ENCODE results near the gene UNC5C. TPM values are rescaled to one million over a fixed set of nuclear protein-coding genes. Genes with fewer than 3 reads are reported as not detected.

Gene UNC5C
- total and polyA plus RNA-seq, 10 of the 15 experiments (the other 5 are each of a cell fraction or from before 2014, with no cell fraction given): 0.02 to 2.0 (median 0.15) TPM; not detected in 1

GRCh38 chr4:95295157-95295556, 253.6 kb downstream of the UNC5C start:
- H2AFZ ChIP-seq (ENCODE audit: control insufficient read depth, low read depth, low read length): no peak overlapping the region
- FAIRE-seq (no peak), DNase-seq (ENCODE audit: low read depth, low spot score) (no peak), ATAC-seq (no peak)
- 0% methylated on average over 1 of the region's 1 CpG for WGBS (ENCODE audit: insufficient coverage, insufficient replicate concordance, low lambda C conversion rate, missing lambda C conversion rate)
- no peaks in the 10 kb centered on the region for H3K27me3 ChIP-seq (replicated peaks in 1 of 2; ENCODE audit: control insufficient read depth in 2 of 2, insufficient read depth in 2 of 2, low read length in 1 of 2)
- intact Hi-C loops (cut with micrococcal nuclease; ENCODE audit: unreplicated experiment): no loop called here
- in situ Hi-C loops (cut with MboI): no loop called here
- ChIA-PET POLR2A (no interaction called here), CTCF (no interaction called here), RAD21 (ENCODE audit: unreplicated experiment) (no interaction called here), SMC1A (ENCODE audit: uncharacterized antibody, unreplicated experiment) (no interaction called here)
- H3K27ac ChIP-seq (ENCODE audit: control insufficient read depth, insufficient read depth): no peak overlapping the region
- no peaks in the 10 kb centered on the region for H3K79me2 ChIP-seq (ENCODE audit: control insufficient read depth, insufficient read depth, low read length)
- no peak overlapping the region for H3K4me2 ChIP-seq (ENCODE audit: control insufficient read depth, insufficient read depth)
- H4K20me1 ChIP-seq (ENCODE audit: control insufficient read depth, insufficient read depth): no peaks in the 10 kb centered on the region
- H3K36me3 ChIP-seq (ENCODE audit: control insufficient read depth in 2 of 2, insufficient read depth in 2 of 2, low read length in 1 of 2): no peaks in the 10 kb centered on the region
- no peaks in the 10 kb centered on the region for H3K9me3 ChIP-seq (replicated peaks; ENCODE audit: control insufficient read depth, insufficient read depth, low read length)
- H3K4me3 ChIP-seq: no peak overlapping the region
- H3K4me1 ChIP-seq (ENCODE audit: control insufficient read depth, insufficient read depth, low read length): no peaks in the 10 kb centered on the region
- no peak for TF ChIP-seq SMC3 (IDR thresholded peaks at IDR 0.05; ENCODE audit: borderline replicate concordance, low read length)
- TF ChIP-seq SUZ12 (IDR thresholded peaks at IDR 0.05; ENCODE audit: unreplicated experiment): no peak
- no peak for TF ChIP-seq ZNF384 (IDR thresholded peaks at IDR 0.05; ENCODE audit: borderline replicate concordance, low read depth, low read length)
- no peak for TF ChIP-seq CBFB (IDR thresholded peaks at IDR 0.05; ENCODE audit: low read depth)
- TF ChIP-seq ZNF217 (IDR thresholded peaks at IDR 0.05): no peak
- TF ChIP-seq RFX5 (IDR thresholded peaks at IDR 0.05; ENCODE audit: low read depth, low read length): no peak
- no peak for TF ChIP-seq CHD1 (IDR thresholded peaks at IDR 0.05; ENCODE audit: low read depth, low read length)
- H3K9ac ChIP-seq (ENCODE audit: control insufficient read depth, insufficient read depth, low read length): no peak overlapping the region
- BruUV-seq (replicated peaks): no TSS peak

- no peaks in the 10 kb centered on the region for H3K36me3 ChIP-seq (ENCODE audit: control insufficient read depth in 2 of 2, insufficient read depth in 2 of 2, low read length in 1 of 2)
- no peaks in the 10 kb centered on the region for H3K9me3 ChIP-seq (replicated peaks; ENCODE audit: control insufficient read depth, insufficient read depth, low read length)
- DNase-seq (ENCODE audit: low read depth, low spot score): no peak
- in situ Hi-C loops (cut with MboI) (no loop called here), intact Hi-C loops (cut with micrococcal nuclease; ENCODE audit: unreplicated experiment) (no loop called here)
- no peaks in the 10 kb centered on the region for H3K27me3 ChIP-seq (replicated peaks in 1 of 2; ENCODE audit: control insufficient read depth in 2 of 2, insufficient read depth in 2 of 2, low read length in 1 of 2)
- ChIA-PET RAD21 (ENCODE audit: unreplicated experiment) (no interaction called here), CTCF (no interaction called here), POLR2A (no interaction called here), SMC1A (ENCODE audit: uncharacterized antibody, unreplicated experiment) (no interaction called here)
- 92% methylated on average over 4 of the region's 4 CpGs for WGBS (ENCODE audit: insufficient coverage, insufficient replicate concordance, low lambda C conversion rate, missing lambda C conversion rate)
- no peak overlapping the region for H3K4me2 ChIP-seq (ENCODE audit: control insufficient read depth, insufficient read depth)
- H3K9ac ChIP-seq (ENCODE audit: control insufficient read depth, insufficient read depth, low read length): no peak overlapping the region
- H2AFZ ChIP-seq (ENCODE audit: control insufficient read depth, low read depth, low read length): no peak overlapping the region
- no peaks in the 10 kb centered on the region for H4K20me1 ChIP-seq (ENCODE audit: control insufficient read depth, insufficient read depth)
- no peak overlapping the region for H3K27ac ChIP-seq (ENCODE audit: control insufficient read depth, insufficient read depth)
- no TSS peak for BruUV-seq (replicated peaks)
- TF ChIP-seq CBFB (IDR thresholded peaks at IDR 0.05; ENCODE audit: low read depth) (no peak), IRF5 (IDR thresholded peaks at IDR 0.05; ENCODE audit: borderline replicate concordance) (no peak), SP1 (IDR thresholded peaks at IDR 0.05; ENCODE audit: low read depth, low read length) (no peak), ZNF384 (IDR thresholded peaks at IDR 0.05; ENCODE audit: borderline replicate concordance, low read depth, low read length) (no peak), STAT1 (conservative IDR thresholded peaks at IDR 0.05) (no peak), ATF7 (IDR thresholded peaks at IDR 0.05; ENCODE audit: low read depth) (no peak), KLF5 (IDR thresholded peaks at IDR 0.05; ENCODE audit: partially characterized antibody) (no peak), NFIC (IDR thresholded peaks at IDR 0.05; ENCODE audit: low read depth, low read length) (no peak), TARDBP (IDR thresholded peaks at IDR 0.05; ENCODE audit: borderline replicate concordance) (no peak), PBX3 (IDR thresholded peaks at IDR 0.05; ENCODE audit: insufficient replicate concordance, low read depth, low read length) (no peak), NFXL1 (IDR thresholded peaks at IDR 0.05; ENCODE audit: borderline replicate concordance) (no peak), HDAC6 (IDR thresholded peaks at IDR 0.05; ENCODE audit: unreplicated experiment) (no peak), RB1 (IDR thresholded peaks at IDR 0.05; ENCODE audit: borderline replicate concordance) (no peak), POU2F2 (IDR thresholded peaks at IDR 0.05; ENCODE audit: borderline replicate concordance, low read depth, low read length) (no peak), PML (IDR thresholded peaks at IDR 0.05; ENCODE audit: low read length) (no peak)
- FAIRE-seq: no peak
- no peaks in the 10 kb centered on the region for H3K4me1 ChIP-seq (ENCODE audit: control insufficient read depth, insufficient read depth, low read length)
- no peak for ATAC-seq
- no peak overlapping the region for H3K4me3 ChIP-seq
- no peaks in the 10 kb centered on the region for H3K79me2 ChIP-seq (ENCODE audit: control insufficient read depth, insufficient read depth, low read length)
Measured at GRCh38 chr4:95294321-95294720, 254.5 kb downstream of the UNC5C start.

Data from GM12878 (cell line).